Measurements from ENCODE around the gene TMEM203.

TMEM203 gene

DNA sequence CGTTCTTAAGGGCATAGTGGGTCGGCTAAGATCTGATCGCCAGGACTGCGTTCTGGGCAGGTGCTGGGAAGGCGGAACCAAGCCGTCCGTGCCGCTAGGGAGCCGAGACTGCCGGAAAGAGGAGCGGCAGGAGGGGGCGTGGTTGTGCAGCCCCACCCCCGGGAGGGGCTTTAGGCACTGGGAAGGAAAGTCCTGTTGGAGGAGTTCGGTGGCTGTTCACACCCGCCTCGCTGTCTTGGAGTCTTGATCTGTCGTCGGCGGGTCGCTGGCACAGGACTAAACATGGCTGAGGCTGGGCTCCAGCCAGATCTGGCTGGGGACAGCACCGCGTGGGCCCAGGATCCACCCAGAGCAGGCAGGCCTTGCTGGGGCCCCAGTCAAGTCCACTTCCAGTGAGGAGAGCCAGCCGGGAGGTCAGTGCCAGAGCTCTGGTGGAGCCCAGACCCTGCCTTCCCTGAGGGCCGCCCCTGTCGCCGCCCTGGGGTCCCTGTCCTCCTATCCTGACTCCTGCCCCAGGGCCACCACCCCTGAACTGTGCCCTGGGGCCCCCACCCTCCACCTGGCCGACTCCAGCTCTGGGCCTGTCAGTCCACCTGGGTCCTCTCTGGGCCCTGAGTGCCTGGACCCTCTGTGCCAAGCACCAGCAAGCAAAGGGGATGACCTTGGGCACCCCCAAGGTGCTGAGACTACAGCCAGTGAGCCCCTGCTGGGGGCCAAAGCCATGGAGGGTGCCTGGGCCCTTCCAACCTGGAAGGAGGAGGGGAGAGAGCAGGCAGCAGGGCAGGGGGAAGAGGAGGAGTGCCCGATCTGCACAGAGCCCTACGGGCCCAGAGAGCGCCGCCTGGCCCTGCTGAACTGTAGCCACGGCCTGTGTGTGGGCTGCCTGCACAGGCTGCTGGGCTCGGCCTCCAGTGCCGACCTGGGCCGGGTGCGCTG lies 12.1 kb upstream of the TMEM203 start:
- DNase-seq (ENCODE audit: low read depth) = no peak

DNA sequence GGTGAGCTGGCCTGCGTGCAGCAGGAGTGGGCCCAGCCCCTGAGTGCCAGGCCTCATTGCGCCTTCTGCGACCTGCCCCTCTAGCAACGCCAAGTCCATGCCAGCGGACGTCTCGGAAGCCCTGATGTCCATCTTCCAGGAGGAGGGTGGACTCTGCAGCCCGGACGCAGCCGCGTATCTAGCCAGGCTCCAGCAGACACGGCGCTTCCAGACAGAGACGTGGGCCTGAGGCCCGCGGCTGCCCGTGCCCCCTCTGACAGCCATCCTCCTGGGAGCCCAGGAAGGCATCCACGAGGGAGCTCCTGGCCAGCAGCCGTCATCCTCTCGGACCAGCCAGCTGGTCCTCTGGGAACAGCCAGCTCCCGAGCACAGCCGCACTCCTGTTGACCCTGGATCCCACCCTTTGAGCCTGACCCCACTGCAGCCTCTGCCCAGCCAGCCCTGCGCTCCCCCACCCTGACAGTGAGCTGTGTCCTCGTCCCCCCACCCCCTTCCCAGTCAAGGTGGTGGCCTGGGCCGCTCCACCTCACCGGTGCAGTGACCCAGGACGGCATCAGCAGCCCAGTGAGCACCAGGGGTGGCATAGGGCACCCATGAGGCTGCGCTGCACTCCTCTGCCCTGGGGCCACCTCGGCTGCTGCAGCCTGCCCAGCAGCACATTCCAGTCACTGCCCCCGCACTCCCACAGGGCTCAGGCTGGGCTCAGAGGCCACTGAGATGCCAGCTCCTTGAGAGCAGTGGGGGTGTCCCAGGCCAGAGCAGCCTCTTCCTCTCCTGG lies 10.9 kb upstream of the TMEM203 start:
- no peak for DNase-seq (ENCODE audit: low read depth)

DNA sequence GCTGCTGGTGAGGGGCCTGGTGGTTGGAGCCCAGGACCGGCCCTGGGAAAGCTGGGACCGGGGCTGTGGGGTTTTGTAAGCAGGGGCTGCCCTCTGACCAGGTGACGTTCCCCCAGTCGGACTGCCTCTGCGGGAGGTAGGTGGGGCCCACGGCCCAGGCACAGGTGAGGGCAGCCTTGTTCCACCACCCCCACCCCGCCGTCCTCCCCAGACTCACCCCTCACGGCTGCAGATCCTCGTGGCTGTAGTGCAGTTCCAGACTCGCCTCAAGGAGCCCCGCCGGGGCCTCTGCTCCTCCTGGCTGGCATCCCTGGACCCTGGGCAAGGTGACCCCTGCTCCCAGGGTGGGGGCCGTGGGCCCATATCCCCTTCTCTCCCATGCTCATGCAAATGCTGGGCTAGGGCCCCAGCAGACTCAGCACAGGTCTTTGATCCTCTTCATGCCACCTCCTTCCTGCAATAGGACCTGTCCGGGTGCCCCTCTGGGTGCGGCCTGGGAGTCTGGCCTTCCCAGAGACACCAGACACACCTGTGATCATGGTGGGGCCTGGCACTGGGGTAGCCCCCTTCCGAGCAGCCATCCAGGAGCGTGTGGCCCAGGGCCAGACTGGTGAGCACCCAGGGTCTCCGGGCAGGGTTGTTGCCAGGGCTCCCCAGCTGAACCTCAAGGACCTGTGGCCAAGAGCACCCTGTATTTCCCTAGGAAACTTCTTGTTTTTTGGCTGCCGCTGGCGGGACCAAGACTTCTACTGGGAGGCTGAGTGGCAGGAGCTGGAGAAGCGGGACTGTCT lies 9.9 kb upstream of the TMEM203 start:
- DNase-seq (ENCODE audit: low read depth) = no peak

DNA sequence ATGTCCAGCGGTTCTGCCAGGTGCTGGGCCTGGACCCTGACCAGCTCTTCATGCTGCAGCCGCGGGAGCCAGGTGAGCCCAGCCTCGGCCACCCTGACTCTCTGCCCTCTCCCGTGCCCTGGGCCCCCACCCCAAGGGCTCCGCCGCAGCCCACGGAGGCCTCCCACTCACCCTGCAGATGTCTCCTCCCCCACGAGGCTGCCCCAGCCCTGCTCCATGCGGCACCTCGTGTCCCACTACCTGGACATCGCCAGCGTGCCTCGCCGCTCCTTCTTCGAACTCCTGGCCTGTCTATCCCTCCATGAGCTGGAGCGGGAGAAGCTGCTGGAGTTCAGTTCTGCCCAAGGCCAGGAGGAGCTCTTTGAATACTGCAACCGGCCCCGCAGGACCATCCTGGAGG lies 9.2 kb upstream of the TMEM203 start:
- no peak for DNase-seq (ENCODE audit: low read depth)

DNA sequence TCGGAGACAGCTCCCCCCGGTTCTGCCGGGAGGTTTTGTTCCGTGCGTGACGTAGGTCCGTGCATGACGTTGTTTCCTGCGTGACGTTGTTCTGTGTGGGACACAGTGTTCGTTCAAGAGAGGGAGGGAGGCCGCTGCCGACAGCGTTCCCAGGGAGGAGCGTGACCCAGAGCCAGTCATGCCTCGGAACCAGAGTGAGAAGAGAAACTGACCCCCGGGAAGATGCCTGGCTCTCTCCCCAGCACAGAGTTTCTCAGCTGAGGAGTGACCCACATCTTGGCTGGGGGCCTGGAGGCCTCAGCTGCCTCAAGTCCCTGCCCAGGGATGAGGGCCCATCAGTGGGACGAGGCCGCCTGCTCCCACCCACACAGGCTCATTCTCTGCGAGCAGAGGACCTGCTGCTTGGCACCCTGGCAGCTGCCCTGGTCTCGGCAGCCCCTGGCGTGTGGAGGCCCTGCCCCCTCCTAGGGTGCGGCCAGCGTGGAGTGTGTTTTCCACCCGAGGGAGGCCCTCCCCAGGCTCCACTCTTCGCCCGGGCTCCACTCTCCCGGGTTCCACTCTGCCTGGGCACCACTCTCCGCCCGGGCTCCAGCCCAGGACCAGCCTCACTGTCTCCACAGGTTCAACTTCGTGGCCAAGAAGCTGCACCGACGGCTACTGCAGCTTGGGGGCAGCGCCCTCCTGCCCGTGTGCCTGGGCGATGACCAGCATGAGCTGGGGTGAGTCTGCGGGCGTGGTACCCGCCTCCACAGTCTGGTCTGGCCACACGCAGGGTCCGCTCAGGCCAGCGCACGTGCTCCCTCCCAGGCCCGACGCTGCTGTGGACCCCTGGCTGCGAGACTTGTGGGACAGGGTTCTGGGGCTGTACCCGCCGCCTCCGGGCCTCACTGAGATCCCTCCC lies 8.0 kb upstream of the TMEM203 start:
- DNase-seq (ENCODE audit: low read depth) = peak; percentile 28

DNA sequence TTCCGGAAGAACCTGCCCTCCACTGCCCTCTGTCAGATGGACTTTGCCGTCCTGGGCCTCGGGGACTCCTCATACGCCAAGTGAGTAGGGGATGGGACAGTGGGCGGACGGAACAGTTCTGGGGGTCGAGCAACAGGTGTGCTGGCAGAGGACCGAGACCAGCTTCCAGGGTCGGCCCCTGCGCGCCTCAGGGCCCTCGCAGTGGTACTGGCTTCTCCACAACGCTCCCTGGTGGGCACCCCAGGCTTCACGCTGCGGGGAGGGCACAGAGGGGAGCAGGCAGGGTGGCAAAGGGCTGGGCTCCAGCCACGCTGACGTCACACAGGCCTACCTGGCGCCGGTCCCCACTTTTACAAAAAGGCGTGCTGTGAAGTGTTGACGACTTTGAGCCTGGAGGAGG lies 7.1 kb upstream of the TMEM203 start:
- DNase-seq (ENCODE audit: low read depth) = no peak

DNA sequence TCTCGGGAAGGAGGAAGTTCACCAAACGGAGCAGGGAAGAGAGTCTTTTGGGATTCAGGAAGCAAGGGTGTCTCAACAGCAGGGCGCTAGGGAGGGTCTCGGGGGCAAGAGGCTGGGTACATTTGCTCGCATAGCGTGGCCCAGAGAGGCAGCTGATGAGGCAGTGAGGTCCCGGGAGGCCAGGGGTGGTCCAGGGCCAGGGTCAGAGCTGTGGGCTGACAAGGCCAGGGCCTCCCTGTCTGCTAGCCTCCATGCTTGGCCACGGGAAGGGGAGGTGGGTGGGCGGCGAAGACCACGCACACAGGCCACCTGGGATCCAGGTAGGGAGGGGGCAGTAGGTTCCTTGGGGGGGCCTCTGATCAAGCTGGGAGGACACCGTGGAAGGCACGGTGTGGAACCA lies 6.1 kb upstream of the TMEM203 start:
- no peak for DNase-seq (ENCODE audit: low read depth)

DNA sequence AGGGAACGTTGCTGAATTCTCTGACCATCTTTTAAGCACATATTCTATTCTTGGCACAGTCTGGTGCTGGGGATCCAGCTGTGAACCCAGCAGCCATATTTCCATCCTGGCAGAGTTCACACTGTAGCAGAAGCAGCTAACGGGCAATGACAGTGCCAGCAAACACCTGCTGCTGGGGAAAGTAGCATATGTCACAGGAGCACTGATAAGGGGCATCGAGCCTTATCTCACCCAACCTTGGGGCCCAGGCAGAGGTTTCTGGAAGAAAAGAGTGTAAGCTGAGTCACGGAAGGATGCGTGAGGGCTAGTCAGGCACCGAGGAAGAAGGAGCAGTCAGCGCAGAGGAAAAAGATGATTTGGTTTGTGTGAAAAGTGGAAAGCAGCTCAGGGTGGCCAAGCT lies 1.2 kb upstream of the TMEM203 start:
- no peak for DNase-seq (ENCODE audit: low read depth)

DNA sequence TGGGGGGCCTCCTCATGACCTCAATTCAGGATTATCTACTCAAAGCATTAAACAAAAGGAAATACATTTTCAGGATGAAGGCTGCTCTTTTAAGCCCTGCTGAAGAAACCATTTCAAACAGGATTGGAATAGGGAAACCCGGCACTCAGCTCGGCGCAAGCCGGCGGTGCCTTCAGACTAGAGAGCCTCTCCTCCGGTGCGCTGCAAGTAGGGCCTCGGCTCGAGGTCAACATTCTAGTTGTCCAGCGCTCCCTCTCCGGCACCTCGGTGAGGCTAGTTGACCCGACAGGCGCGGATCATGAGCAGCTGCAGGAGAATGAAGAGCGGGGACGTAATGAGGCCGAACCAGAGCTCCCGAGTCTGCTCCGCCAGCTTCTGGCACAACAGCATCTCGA lies 720 bp downstream of the TMEM203 start:
- no peak for DNase-seq (ENCODE audit: low read depth)

DNA sequence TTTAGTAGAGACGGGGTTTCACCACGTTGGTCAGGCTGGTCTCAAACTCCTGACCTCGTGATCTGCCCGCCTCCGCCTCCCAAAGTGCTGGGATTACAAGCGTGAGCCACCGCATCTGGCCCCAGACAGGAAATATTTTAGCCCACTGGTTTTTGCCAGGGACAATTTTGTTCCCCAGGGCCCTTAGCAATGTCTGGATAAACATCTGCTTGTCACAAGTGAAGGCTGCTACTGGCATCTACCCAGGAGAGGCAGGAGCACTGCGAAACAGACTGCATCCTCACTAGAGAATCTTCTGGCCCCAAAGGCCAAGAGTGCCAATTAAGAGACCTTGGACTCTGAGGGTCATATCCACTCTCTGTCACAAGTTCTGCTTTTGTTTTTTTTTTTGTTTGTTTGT lies 2.5 kb downstream of the TMEM203 start:
- DNase-seq (ENCODE audit: low read depth) = no peak

DNA sequence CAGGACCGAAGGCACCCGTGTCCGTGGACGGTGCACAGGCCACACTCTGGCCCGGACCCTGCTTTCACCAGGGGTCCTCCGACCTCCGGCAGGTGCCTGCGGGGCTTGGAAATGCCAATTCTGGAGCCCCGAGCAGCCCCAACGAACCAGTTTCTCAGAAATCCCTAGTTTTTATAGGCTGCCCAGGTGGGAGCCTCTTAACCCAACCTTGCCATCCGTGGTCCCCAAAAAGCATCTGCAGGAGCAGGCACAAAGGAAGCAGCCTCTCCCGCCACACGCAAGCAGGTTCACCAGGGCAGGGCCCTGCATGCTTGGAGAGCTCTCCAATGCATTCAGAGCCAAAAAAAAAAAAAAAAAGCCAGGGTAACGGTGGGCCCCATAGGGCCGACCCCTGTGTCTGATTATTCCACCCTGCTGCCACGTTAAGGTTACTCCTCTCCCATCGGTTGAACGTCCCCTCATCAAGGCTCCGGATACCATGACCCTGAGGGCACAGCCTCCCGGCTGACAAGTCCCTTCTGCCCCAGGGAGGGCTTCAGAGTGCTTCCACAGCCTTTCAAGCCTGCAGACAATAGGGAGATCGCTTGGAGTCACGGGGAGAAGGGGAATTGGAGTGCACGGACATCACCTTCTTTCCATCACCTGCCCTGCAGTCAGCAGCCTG lies 4.1 kb downstream of the TMEM203 start:
- DNase-seq (ENCODE audit: low read depth) = no peak

DNA sequence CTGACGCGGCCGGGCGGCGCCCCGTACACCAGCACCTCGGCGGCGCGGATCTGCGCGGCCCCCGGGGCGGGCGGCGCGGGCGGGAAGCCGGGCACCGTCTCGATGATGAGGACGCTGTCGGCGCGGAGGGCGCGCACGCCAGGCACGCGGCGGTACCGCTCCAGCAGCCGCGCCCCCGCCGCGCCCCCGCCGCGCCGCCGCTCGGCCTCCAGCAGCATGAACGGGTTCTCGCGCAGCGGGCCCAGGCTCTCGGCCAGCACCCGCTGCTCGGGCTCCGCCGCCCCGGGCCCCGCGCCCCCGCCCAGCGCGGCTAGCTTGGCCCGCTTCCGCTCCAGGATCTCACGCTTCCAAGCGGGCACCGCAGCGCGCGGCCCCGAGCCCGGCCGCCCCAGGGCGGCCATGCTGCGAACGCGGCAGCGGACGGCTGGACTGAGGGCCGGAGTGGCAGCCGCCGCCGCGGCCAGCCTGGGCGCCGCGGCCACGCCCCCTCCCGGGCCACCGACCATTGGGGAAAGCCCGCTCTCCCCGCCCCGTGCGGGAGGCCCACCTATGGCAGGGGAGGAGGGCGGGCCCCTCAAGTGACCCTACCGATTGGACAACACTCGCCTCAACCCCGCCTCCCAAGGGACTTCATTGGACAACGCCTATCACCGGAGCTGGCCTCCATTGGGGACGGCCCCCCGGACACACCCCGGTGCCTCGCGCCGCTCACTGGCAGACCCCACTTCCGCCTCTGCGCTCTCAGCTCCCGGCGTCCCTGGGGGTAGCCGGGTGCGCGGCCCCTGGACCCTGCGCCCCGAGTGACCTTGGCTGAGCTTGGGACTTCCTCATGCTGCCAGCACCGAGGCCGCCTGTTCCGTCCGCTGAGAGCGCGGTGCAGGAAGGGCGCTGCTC lies 4.9 kb downstream of the TMEM203 start, which contains the start of gene TPRN:
Gene TPRN (minus strand): TSS at position 431 of the 894 bp plus-strand sequence. CDS start 30 bp downstream, at position 401.
- DNase-seq (ENCODE audit: low read depth) = peak; percentile 100

DNA sequence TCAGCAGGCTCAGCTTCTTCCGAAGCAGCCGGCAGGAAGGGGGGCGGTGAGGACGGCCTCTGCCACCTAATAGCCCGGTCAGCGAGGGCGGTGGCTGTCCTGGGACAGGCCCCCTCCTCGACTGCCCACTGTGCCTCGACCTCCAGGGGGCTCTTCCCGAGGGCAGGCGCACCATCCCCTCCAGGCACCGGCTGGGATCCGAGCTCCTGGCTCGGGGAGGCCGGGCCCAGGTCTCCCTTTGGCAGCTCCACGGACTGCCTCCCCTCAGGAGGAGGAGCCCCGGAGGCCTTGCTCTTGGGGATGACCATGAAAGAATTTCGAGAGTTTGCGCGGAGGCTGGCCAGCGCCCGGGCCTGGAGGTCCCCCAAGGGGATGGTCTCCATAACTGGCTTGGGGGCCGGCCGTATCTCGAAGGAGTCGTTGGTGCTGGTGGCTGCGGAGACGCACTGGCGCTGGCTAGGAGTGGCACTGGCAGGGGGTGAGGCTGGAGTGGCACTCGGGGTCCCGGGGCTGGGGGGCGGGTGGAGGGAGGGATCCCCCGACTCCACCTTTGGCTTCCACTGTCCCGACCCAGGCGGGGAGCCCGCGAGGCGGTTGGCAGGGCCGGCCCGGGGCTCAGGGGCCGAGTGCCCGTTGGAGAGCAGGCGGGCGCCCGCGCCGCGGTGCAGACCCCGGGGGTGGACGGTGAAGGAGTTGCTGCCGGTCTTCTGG lies 5.9 kb downstream of the TMEM203 start:
- peak; percentile 40 for DNase-seq (ENCODE audit: low read depth)

DNA sequence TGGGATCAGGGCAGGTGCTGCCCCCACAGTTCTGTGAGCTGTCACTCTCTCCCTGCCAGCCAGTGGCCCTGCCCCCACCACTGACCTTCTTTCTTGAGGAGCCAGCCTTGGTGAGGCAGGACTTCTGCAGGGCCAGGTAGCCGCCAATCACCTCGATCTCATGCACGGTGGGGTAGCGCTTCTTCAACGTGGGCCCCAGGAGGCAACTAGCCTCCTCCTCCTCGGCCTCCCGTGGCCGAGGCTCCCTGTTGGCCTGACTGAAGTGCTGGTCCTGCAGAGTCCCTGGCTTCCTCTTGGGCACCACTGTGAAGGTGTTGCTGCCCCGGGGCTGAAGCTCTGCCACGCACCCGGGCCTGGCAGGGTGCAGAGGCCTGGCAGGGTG lies 6.6 kb downstream of the TMEM203 start:
- DNase-seq (ENCODE audit: low read depth) = no peak

DNA sequence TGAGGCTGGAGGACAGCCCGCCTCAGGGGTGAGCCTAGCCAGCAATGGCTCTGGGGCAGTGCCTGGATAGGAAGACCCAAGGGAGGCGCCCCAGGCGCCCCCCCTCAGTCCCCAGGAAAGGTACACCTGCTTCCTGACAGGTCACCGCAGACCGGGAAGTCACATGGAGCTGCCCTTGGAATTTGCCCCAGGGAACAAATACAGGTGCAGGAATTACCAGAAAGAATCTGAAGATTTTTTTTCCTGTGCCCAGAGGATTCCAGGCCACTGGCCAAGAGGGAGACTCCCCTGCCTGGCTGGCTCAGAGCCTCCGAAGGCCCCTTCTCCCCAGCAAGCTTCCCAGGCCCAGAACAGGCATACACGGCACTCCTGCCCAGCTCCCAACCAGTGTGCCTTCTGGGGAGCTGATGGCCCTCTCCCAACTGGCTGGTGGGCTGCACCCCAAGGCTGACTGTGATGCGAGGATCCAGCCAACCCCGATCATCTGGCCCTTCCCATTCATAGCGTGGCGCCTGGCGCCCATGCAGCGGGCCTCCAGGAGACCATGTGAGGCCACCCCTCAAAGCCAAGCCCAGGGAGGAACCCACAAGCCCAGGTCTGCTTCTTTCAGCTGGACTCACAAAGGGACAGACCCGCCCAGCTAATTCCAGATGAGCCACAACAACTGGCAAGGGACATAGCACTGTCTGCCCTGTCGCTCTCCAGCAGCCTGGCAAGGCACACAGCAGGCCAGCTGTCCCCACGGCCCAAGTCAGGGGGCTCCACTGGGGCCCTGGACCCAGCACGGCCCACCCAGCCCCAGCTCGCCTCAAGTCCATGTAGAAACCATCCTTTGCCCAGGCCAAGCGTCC lies 7.2 kb downstream of the TMEM203 start:
- DNase-seq (ENCODE audit: low read depth) = no peak

DNA sequence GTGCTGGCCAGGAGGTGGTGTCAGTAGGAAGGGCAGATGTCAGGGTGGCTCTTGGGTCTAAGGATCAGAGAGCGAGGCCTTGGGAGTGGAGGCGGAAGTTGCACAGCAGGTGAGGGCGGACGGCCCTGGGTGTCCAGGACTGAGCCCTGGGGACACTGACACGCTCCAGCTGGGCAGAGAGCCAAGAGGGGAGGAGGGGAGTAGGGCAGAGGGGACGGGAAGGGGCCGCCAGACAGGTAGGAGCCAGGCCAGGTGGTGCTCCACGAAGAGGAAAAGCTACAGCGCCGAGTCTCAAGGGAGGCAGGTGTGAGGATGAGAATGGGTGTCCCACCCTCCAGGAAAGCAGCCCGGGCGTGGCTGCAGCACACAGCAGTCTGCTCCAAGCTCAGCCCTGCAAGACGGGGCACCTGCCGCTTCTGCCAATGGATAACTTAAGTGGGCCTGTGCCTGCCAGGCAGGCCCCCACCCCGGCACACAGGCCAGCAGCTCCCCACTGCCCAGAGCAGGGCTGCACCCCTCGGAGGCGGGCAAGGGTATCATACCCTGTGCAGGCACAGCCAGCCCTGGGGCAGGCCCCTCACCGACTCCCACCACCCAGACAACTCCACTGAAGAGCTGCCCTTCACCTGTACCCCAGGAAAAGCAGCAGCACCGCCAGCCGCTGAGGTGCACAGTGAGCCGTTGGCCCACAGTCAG lies 9.8 kb downstream of the TMEM203 start:
- DNase-seq (ENCODE audit: low read depth) = no peak

DNA sequence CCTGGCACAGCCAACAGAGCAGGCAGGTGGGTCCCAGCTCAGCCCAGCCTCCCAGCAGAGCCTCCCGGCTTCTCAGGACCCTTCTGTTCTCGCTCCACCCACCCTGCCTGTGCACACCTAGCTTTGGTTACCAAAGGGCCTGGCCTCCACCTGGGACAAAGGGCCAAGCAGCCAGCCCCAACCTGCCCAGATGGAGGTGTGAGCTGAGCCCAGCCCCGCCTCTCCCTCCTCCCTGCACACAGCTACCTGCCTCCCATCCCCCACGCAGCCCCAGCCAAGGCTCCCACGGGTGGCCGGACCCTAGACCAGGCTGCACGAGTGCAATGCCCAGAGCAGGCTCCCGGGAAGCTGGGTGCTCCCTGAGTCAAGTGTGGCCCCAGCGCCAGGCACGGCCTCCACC lies 10.5 kb downstream of the TMEM203 start:
- DNase-seq (ENCODE audit: low read depth) = no peak

Measured in ELR (cell line).